GM18499 (cell line): ENCODE measurements around the gene RAPGEF1.
"Not testable (repeated sequence)": the region's sequence is repeated elsewhere in the genome, so short reads cannot be mapped to it uniquely, and the experiment has no call there.

Experiments used
- ATAC-seq: cut with Tn5 transposase; IDR thresholded peaks from one replicate; pipeline ENCODE4 v1.9.1; 2021; ENCODE audit warnings: moderate number of reproducible peaks; ENCODE audit not compliant: insufficient read depth, unreplicated experiment

The RAPGEF1 gene

DNA sequence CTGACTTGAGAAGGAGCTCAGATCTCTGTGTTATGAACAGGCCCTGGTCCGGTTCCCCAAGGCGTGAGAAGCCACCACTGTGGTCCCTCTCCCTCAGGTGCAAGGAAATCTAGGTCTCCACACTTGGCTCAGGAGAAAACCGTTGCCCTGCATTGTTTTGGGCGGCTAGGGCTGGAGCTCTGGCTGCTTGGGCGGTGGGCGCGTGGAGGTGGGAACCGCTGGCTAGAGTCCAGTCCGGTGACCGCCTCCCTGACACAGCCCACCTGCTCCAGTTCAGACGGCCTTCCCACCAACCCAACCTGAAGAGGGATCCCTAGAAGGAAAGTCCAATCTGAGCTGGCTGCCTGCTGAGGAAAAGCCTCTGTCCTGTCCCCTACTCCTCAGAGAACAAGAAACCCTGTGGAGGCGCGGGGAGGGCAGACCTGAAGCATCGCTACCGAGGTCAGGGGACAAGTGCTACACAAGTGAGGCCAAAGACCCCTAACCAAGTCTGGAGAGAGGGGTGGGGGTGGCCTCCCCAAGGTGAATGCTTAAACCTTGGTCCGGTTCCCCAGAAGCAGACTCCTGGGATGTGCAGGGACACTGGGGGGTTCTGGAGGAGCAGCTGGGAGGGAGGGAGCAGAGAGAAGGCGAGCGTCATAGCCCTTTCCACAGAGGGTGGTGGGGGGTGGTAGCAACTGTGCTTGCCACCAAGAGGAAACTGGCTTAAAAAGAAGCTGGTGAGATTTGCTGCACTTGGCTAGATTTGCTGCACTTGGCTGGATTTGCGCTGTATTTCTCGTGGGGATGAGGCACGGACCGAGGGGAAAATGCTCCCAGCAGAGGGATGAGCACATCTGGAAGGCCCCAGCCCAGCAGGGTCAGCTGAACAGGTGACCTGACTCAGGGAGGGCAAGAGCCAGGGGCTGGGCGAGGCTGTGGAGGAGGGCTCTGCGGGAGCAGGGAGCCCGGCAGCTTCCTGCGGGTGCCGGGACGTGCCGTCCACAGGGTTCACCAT is 65.2 kb downstream of the RAPGEF1 start:
- no peak for ATAC-seq

- no peak for ATAC-seq
Observed at GRCh38 chr9:131673531-131673930, 66.3 kb downstream of the RAPGEF1 start.

GRCh38 chr9:131673068-131673467 is 66.8 kb downstream of the RAPGEF1 start:
- ATAC-seq, result no peak

DNA sequence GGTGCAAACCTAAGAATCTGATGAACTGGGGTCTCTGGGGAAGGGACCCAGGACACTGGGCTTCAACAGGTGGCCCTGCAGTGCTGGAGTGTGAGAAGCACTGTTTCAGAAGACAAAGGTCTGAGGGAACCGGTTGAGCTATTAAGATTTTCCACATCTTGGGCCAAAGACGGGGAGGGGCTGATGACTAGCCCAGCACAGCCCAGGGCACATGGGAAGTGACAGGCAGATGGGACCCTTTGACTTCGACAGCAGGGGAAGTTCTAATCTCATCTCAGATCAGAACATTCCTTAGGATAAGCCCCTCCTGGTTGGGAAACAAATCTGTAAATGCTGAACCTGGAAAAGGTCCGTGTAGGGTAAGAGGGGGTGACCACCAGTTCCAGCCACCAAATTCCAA is 67.4 kb downstream of the RAPGEF1 start:
- no peak for ATAC-seq

GRCh38 chr9:131671133-131671520 is 68.7 kb downstream of the RAPGEF1 start:
- no peak for ATAC-seq

GRCh38 chr9:131670247-131671132 is 69.4 kb downstream of the RAPGEF1 start:
- ATAC-seq, result no peak

- no peak for ATAC-seq
Observed at GRCh38 chr9:131669269-131670157, 70.4 kb downstream of the RAPGEF1 start.

DNA sequence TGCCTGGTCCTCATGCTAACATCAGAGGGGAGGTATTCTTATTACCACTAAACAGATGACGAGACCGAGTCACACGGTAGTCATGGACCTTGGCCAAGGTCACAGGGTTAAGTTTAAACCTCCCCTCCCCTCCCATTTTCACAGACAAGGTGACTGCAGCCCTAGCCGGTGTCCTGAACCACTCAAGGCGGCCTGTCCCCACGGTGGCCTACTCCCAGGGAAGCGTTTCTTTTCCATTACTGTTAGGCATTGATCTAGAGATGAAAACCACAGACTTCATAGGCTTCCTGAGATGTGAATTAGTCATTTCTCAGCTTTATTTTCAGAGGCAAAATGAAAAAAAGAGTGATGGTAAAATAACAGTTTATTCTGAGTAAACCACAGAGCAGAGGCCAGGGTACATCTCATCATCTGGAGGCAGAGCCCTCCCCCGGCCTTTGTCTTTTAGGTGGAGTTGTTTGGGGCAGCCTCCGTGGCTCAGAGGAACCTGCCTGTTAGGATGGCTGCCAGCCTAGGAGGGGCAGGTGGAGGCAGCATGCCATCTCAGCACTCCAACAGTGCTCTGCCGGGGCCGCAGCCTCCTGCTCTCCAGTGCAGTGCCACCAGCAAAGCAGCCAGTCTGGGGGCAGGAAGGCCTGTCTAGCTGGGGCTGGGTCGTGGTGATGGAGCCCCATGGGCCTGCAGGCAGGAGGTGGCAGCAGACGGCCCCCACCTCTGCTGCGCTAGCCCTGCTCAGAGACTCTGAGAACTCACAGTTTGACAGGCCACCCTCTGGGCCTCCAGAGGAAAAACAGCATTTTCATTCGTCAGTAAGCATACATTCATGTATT is 71.2 kb downstream of the RAPGEF1 start:
- no peak for ATAC-seq

GRCh38 chr9:131668057-131668438 is 71.8 kb downstream of the RAPGEF1 start:
- no peak for ATAC-seq

GRCh38 chr9:131667576-131667975 is 72.3 kb downstream of the RAPGEF1 start:
- ATAC-seq, result no peak

GRCh38 chr9:131666774-131667173 is 73.1 kb downstream of the RAPGEF1 start:
- no peak for ATAC-seq

DNA sequence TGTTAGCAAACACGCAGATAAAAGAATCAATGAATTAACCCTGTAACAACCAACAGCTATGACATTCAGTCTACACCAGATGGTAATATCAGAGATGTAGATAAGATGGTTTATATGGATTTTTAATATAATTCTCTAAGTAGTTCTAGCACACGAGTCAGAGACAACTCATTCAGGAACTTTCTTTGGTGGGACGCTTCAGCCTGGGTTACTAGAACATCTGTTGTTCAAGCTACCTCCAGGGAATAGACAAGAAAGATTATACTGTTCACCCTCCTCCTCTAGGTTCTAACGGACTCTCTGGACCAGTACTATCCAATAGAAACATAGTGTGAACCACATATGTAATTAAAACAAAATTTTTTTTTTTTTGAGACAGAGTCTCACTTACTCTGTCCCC is 73.8 kb downstream of the RAPGEF1 start:
- no peak for ATAC-seq

- ATAC-seq, result no peak
Observed at GRCh38 chr9:131663288-131663687, 76.6 kb downstream of the RAPGEF1 start.

GRCh38 chr9:131662289-131662621 is 77.6 kb downstream of the RAPGEF1 start:
- not testable (repeated sequence) for ATAC-seq

- no peak for ATAC-seq
Observed at GRCh38 chr9:131661568-131662288, 78.1 kb downstream of the RAPGEF1 start.

DNA sequence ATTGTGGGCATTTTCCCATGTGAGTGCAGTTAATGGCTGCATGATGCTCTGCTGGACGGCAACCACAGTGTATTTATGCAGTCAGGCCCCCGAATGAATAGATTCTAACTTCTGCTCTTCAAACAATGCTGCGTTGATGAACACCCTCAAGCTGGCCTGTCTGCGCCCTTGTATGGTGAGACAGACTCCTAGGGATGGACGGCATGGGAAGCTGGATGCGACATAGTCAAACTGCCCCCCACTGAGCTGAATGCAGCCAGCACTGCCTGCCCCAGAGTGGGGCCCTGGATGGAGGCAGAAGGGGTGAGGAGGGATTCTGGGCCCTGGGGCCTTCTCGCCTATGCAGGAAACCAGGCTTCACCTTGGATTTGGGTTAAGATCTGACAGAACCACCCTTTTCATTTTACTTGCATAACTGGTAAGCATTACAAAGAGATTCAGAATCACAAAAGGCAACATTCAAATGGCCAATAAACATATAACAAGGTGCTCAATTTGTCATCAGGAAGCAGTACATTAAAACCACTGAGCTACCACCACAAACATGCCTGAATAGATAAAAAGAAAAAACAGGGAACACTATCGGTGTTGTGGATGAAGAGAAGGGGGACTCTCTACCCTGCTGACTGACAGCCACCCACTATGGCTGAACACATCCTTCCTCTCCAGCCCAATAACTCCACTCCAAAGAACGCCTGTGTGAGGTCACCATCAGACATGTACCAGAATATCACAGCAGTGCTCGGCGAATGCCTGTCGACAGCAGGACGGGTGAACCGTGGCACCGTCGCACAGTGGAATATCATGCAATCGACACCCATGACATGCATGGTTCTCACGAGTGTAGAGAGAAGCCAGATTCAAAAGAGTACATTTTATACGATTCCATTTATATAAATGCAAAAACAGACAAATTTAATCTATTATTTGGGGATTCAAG is 79.1 kb downstream of the RAPGEF1 start:
- ATAC-seq, result no peak

DNA sequence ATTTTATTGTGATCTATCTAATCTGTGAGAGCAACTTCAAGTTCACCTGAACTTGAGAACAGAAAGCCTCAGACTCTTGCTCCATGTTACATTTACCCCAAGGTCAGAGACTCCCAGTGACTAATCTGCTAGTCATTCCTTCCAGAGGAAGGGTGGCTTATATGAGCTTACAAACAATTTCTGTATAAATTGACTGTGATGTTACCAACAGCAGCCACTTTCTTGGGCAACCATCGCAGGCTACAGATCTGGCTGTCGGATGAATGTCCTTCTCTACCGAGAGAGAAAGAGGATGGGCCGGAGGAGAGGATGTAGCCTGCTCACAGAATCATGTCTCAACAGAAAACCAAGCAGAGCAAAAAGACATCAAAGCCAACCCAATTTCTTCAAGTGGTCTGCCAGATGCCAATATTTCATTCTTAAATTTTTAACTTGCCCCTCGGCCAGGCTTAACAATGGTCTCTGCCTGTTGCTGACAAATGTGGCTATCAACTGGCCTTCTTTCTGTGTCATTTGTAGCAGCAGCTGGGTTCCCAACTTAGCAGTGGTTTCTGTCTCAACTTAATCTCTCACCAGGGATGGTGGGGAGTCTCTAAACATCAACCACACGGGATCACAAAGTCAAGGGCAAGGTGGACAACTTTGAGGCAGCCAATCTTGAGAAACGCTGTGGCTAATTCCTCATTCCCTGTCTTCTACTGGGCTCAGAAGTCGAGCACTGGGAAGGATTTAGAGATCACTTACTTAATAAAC is 81.3 kb downstream of the RAPGEF1 start:
- no peak for ATAC-seq
